ENCODE results near the gene DCTN2.

DNA sequence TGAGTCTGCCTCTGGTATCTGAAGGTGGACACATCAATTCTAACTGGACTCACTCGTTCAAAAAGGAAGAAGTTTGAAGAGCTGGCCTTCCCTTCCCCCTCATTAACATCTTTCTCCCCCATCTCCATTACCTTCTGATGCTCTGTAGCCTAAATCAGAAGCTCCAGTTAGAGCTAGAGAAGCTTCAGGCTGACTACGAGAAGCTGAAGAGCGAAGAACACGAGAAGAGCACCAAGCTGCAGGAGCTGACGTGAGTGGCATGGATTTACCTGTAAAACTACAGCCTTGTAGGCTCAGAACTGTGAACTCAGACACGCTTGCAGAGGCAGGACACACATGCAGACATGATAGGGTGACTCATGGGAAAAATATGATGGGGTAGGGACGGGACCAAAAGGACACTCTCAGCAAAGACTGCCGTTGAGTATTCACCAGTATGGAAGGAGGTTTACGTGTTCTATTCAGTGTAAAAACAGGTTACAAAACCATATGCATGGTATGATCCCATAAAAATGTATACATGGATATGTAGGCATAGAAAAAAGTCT lies 29.7 kb upstream of the DCTN2 start:
- TF ChIP-seq, protein P1, sequence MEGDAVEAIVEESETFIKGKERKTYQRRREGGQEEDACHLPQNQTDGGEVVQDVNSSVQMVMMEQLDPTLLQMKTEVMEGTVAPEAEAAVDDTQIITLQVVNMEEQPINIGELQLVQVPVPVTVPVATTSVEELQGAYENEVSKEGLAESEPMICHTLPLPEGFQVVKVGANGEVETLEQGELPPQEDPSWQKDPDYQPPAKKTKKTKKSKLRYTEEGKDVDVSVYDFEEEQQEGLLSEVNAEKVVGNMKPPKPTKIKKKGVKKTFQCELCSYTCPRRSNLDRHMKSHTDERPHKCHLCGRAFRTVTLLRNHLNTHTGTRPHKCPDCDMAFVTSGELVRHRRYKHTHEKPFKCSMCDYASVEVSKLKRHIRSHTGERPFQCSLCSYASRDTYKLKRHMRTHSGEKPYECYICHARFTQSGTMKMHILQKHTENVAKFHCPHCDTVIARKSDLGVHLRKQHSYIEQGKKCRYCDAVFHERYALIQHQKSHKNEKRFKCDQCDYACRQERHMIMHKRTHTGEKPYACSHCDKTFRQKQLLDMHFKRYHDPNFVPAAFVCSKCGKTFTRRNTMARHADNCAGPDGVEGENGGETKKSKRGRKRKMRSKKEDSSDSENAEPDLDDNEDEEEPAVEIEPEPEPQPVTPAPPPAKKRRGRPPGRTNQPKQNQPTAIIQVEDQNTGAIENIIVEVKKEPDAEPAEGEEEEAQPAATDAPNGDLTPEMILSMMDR (IDR thresholded peaks at IDR 0.05) = no peak
- no peak for TF ChIP-seq POLR2A (IDR thresholded peaks at IDR 0.05)
